PC-3 (cell line): Measurements from ENCODE around the gene CPSF4.

Experiments
- EZH2 ChIP-seq: fragments of 300-600 bp; sonication (generic); IDR thresholded peaks from one replicate; pipeline ENCODE4 v1.6.1; 2017; ENCODE audit warnings: antibody characterized with exemption, mild to moderate bottlenecking, low read length; ENCODE audit not compliant: unreplicated experiment
- EZH2phosphoT487 ChIP-seq: fragments of 300-600 bp; sonication (generic); IDR thresholded peaks from 2 replicates; pipeline ENCODE4 v1.6.1; 2018; ENCODE audit warnings: mild to moderate bottlenecking, antibody characterized with exemption, low read length, borderline replicate concordance
- TF ChIP-seq, protein P1 (sequence below): fragments of 300-600 bp; sonication (generic); conservative IDR thresholded peaks from 2 replicates; pipeline ENCODE4 v1.5.1; 2017; ENCODE audit warnings: antibody characterized with exemption, low read depth, mild to moderate bottlenecking, low read length

DNA sequence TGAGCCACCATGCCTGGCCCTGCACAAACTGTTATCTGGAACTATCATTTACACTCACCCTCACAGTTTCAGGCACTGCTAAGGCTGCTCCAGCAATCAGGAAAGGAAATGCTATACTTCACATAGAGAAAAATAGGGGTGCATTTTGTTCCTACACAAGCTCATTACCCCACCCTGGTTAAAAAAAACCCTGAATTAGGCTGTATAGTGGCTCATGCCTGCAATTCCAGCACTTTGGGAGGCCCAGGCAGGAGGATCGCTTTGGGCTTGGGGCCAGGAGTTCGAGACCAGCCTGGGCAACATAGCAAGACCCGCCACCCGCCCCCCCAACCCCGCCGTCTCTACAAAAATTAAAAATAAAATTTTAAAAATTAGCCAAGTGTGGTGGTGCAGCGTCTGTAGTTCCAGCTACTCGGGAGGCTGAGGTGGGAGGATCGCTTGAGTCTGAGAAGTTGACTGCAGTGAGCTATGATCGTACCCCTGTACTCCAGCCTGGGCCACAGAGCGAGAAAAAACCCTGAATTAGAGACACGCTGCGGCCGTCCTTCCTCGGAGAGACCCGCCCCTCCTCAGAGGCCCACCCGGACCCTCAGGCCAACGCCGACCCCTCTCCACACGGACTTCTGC, 684 bp upstream of the CPSF4 start:
- TF ChIP-seq EZH2phosphoT487 (no peak), EZH2 (no peak)
- TF ChIP-seq, protein P1, sequence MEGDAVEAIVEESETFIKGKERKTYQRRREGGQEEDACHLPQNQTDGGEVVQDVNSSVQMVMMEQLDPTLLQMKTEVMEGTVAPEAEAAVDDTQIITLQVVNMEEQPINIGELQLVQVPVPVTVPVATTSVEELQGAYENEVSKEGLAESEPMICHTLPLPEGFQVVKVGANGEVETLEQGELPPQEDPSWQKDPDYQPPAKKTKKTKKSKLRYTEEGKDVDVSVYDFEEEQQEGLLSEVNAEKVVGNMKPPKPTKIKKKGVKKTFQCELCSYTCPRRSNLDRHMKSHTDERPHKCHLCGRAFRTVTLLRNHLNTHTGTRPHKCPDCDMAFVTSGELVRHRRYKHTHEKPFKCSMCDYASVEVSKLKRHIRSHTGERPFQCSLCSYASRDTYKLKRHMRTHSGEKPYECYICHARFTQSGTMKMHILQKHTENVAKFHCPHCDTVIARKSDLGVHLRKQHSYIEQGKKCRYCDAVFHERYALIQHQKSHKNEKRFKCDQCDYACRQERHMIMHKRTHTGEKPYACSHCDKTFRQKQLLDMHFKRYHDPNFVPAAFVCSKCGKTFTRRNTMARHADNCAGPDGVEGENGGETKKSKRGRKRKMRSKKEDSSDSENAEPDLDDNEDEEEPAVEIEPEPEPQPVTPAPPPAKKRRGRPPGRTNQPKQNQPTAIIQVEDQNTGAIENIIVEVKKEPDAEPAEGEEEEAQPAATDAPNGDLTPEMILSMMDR: no peak
